Ishikawa (cell line): ENCODE results near the gene RNFT2.

Experiments
- CEBPB ChIP-seq: IDR thresholded peaks from 2 replicates; pipeline ENCODE4 v1.6.1; 2012
- CREB1 ChIP-seq: IDR thresholded peaks from 2 replicates; pipeline ENCODE4 v1.6.1; 2012; ENCODE audit warnings: low read depth
- EGR1 ChIP-seq: IDR thresholded peaks from 2 replicates; pipeline ENCODE4 v1.6.1; 2012
- EP300 ChIP-seq: IDR thresholded peaks from 2 replicates; pipeline ENCODE4 v1.6.1; 2012; ENCODE audit warnings: borderline replicate concordance
- FOXM1 ChIP-seq: IDR thresholded peaks from 2 replicates; pipeline ENCODE4 v1.6.1; 2012; ENCODE audit warnings: low read depth, borderline replicate concordance
- NFIC ChIP-seq: IDR thresholded peaks from 2 replicates; pipeline ENCODE4 v1.6.1; 2012
- RAD21 ChIP-seq: IDR thresholded peaks from 2 replicates; pipeline ENCODE4 v1.6.1; 2012; ENCODE audit warnings: low read depth
- TAF1 ChIP-seq: IDR thresholded peaks from 2 replicates; pipeline ENCODE4 v1.6.1; 2012; ENCODE audit warnings: low read depth, mild to moderate bottlenecking
- TCF12 ChIP-seq: IDR thresholded peaks from 2 replicates; pipeline ENCODE4 v1.6.1; 2012; ENCODE audit warnings: low read depth
- TEAD4 ChIP-seq: IDR thresholded peaks from 2 replicates; pipeline ENCODE4 v1.6.1; 2012
- YY1 ChIP-seq: IDR thresholded peaks from 2 replicates; pipeline ENCODE4 v1.6.1; 2012; ENCODE audit warnings: low read depth
- ZBTB7A ChIP-seq: IDR thresholded peaks from 2 replicates; pipeline ENCODE4 v1.6.1; 2012; ENCODE audit warnings: low read depth
- TF ChIP-seq, protein P1 (sequence below): IDR thresholded peaks from 2 replicates; pipeline ENCODE4 v1.6.1; 2012
- TF ChIP-seq, protein P2 (sequence below): IDR thresholded peaks from 2 replicates; pipeline ENCODE4 v1.6.1; 2012

The RNFT2 gene

DNA sequence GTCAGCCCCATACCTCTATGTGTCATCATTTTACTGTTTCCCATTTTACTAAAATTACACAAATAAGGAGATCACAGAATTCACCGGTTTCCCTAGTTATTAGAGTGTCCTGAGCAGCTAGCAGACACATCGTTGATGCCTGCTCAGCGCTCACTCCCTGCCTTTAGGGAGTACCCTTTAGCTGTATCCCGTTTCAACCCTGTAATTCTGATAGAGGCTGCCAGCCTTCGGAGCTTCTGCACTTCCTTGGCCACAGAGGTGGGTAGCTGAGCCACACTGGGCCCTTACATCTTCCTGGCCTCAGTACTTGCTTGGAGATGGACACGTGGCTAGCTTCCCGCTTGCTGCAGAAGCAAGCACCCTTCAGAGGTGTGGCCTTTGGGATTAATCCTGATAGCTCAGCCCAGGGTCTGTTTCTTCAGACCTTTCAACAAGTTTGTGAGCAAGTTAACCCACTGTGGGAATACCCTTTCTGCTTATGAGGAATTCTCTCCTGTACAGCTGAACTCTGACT lies 158.4 kb downstream of the RNFT2 start:
- TF ChIP-seq EGR1 (no peak), RAD21 (no peak), TCF12 (no peak), ZBTB7A (no peak)

DNA sequence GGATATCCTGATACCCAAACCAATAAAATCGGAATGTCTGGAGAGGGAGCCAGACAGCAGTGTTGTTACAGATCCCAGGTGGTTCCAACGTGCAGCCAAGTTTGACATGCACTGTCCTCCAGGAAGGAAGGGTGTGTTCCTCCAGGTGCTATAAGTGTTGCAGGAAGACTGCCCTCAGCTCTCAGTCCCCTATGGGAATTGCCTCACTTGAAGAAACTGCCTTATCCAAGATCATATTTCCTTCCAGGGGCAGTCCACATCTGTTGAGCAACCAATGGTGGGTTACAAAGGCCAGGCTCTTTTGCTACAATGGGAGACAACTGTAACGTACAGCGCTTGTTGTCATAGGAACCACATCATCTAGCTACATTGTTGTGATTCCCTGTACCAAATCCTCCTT lies 159.4 kb downstream of the RNFT2 start:
- TF ChIP-seq, protein P1, sequence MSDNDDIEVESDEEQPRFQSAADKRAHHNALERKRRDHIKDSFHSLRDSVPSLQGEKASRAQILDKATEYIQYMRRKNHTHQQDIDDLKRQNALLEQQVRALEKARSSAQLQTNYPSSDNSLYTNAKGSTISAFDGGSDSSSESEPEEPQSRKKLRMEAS, result no peak
- TF ChIP-seq NFIC (no peak), EGR1 (no peak)

DNA sequence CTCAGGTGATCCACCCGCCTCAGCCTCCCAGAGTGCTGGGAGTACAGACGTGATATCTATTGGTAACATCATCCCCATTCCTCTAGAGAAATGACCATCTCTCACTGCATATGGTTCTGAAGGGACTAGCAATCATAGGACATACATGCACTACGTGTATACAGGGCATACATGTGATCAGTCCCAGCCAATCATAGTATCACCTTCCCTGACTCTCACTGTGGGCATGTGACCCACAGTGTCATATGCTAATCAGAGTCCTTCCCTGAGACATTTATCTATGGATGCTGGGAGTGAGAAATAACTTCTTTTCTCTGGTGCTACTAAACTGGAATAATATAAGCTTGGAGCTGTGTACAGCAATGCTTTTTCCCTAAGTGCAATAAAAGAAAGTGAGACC lies 160.6 kb downstream of the RNFT2 start:
- TF ChIP-seq, protein P2, sequence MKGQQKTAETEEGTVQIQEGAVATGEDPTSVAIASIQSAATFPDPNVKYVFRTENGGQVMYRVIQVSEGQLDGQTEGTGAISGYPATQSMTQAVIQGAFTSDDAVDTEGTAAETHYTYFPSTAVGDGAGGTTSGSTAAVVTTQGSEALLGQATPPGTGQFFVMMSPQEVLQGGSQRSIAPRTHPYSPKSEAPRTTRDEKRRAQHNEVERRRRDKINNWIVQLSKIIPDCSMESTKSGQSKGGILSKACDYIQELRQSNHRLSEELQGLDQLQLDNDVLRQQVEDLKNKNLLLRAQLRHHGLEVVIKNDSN, result peak; percentile 71
- TF ChIP-seq CEBPB (no peak), RAD21 (no peak)

DNA sequence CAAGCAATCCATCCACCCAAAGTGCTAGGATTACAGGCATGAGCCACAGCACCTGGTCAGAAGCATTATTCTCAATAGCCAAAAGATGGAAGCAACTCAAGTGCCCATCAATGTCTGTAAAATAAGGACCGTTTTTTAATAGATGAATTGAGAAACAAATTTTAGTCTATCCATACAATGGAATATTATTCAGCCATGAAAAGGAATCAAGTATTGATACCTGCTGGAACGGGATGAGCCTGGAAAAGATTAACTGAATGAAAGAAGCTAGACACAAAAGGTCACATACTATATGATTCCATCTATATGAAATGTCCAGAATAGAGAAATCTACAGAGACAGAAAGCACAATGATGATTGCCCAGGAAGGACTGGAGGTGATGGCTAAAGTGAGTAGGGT lies 163.5 kb downstream of the RNFT2 start:
- TF ChIP-seq, protein P2, result no peak
- TF ChIP-seq CREB1 (no peak), CEBPB (no peak), EP300 (no peak), FOXM1 (no peak), TAF1 (no peak), EGR1 (no peak), YY1 (no peak), NFIC (no peak), TEAD4 (no peak)
